NCI-H82 treated with DMSO at 0.1 percent for 48 hours (cell line): ENCODE measurements around the gene SPRR2F.
"Not testable (repeated sequence)": the region's sequence is repeated elsewhere in the genome, so short reads cannot be mapped to it uniquely, and the experiment has no call there.

ENCODE experiments used
- DNase-seq: peaks from one replicate; lab custom pipeline; 2025; ENCODE audit not compliant: unreplicated experiment; lab: John Stamatoyannopoulos, UW

SPRR2F gene

GRCh38 chr1:153113416-153113815, at the start of gene SPRR2F:
SPRR2F (minus strand) TSS chr1:153113516; CDS start chr1:153112733, 783 bp downstream.
- no peak for DNase-seq

- no peak for DNase-seq
Measured at GRCh38 chr1:153155541-153155940, 42.2 kb upstream of the SPRR2F start.

- DNase-seq: no peak
Measured at GRCh38 chr1:153152481-153152880, 39.2 kb upstream of the SPRR2F start.

DNA sequence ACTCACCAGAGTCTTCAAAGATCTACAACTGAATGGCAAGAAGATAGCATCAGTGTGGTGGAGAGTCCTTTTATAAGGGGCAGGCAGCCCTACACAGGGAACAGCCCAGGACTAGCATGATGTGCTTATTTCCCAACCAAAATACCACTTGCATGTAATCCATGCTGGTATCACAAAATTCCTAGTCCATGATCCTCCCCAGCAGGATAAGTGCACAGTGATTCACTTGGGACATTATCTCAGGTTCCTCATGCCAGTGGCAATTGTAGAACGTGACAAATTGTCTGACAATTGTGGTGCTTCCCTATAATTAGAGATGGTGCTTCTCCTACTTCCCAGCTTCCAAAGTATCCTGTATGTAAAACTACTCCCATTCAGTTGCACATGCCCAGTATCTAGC, 37.5 kb upstream of the SPRR2F start, which contains the start of gene SPRR2G:
Gene SPRR2G, minus strand, starts transcription at position 45 of the 400 bp plus-strand sequence. CDS start 780 bp downstream, outside the sequence.
- DNase-seq: no peak

- no peak for DNase-seq
Measured at GRCh38 chr1:153141377-153141776, 28.1 kb upstream of the SPRR2F start.

DNA sequence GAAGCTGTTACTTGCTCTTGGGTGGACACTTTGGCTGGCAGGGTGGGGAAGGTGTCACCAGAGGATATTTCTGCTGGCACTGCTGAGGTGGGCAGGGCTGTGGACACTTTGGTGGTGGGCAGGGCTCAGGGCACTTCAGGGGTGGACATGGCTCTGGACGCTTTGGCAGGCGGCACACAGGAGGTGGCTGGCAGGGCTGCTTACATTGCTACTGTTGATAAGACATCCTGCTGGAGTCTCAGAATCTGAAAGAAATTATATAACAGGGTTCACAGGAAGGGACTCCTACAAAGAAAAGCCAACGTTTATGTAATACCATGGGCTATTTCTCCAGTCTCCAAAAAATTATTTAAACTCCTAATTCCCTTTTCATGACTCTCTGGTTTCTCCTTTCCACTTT, 27.2 kb upstream of the SPRR2F start:
- DNase-seq: no peak

GRCh38 chr1:153133743-153134142, 20.4 kb upstream of the SPRR2F start:
- DNase-seq: no peak

GRCh38 chr1:153133267-153133666, 20.0 kb upstream of the SPRR2F start:
- no peak for DNase-seq

DNA sequence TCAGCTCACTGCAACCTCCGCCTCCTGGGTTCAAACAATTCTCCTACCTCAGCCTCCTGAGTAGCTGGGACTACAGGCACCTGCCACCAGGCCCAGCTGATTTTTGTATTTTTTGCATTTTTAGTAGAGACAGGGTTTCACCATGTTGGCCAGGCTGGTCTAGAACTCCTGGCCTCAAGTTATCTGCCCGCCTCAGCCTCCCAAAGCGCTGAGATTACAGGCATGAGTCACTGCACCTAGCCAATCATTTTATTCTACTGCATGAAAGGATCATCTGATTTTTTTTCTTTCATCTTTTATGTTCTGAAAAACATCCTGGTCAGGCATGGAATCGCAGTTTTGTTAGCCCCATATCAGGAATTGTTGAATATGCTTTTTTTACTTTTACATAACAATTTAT, 15.4 kb upstream of the SPRR2F start:
- DNase-seq: not testable (repeated sequence)

- DNase-seq: no peak
Measured at GRCh38 chr1:153127296-153127695, 14.0 kb upstream of the SPRR2F start.

DNA sequence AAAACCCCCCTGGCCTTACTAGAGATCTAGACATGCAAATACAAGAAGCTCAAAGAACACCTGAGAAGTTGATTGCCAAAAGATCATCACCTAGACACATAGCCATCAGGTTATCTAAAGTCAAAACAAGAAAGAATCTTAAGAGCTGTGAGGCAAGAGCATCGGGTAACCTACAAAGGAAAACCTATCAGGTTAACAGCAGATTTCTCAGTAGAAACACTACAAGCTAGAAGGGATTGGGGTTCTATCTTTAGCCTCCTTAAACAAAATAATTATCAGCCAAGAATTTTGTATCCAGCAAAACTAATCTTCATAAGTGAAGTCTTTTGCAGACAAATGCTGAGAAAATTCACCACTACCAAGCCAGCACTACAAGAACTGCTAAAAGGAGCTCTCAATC, 12.2 kb upstream of the SPRR2F start:
- no peak for DNase-seq

GRCh38 chr1:153123793-153124192, 10.5 kb upstream of the SPRR2F start:
- DNase-seq: not testable (repeated sequence)

GRCh38 chr1:153122831-153123421, 9.6 kb upstream of the SPRR2F start:
- DNase-seq: no peak

GRCh38 chr1:153120945-153121344, 7.6 kb upstream of the SPRR2F start:
- no peak for DNase-seq

DNA sequence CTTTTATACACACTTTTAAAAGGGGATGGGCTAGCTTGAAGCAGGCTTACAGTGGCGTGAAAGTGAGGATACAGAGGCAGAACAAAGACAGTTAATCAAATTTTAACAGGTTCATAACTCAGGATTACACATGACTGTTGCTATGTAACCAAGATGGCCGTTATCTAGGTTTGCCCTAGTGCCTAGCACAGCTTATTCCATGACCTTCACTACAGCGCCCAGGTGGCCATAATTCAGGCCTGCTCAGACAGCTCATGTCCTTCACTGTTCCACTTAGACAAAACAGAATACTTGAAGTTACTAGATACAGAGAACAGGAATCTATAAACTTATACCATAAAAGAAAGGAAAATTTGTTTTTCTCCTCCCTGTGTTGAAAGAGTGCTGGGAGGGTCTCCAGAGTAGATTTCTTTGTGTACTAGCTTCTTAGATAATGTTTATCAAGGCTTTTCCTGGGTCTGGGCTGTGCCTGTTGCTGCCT, 6.2 kb upstream of the SPRR2F start:
- no peak for DNase-seq

- DNase-seq: not testable (repeated sequence)
Measured at GRCh38 chr1:153115264-153115663, 1.9 kb upstream of the SPRR2F start.

- DNase-seq: not testable (repeated sequence)
Measured at GRCh38 chr1:153112454-153112853, 862 bp downstream of the SPRR2F start.

DNA sequence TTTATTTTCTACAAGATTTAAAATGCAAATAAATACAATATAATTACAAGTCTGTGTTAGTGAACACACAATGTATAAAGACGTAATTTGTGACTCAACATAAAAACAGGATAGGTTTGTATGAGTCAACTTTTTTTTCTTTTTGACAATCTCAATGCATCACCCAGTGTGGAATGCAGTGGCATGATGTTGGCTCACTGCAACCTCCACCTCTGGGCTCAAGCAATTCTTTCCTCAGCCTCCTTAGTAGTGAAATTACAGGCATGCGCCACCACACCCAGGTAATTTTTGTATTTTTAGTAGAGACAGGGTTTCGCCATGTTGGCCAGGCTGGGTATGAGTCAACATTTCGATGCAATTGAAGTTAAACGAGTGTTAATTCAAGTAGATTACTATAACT, 13.1 kb downstream of the SPRR2F start:
- DNase-seq: no peak

- no peak for DNase-seq
Measured at GRCh38 chr1:153099461-153100045, 13.8 kb downstream of the SPRR2F start.

GRCh38 chr1:153095764-153096163, 17.6 kb downstream of the SPRR2F start:
- DNase-seq: no peak

DNA sequence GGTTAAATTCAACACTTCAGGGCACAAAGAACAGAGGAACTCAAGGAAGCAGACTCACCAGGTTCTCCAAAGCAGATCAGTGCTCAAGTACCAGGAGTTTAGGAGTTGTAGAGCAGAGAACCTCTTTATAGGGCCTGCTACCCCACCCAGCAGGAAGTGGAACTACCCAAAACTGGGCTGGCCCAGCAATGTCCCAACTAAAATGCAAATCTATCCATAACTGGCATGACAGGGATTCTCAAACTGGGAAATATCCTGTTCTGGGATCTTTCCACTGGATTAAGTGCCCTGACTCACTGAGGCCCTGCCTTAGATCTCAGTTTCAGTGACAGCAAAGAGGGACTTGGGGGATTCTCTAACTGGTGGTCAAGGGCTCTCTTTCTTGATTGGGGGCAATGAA, 18.9 kb downstream of the SPRR2F start, which contains the start of gene SPRR2E:
Gene SPRR2E, minus strand, starts transcription at position 101 of the 400 bp plus-strand sequence. CDS start 775 bp downstream, outside the sequence.
- no peak for DNase-seq

DNA sequence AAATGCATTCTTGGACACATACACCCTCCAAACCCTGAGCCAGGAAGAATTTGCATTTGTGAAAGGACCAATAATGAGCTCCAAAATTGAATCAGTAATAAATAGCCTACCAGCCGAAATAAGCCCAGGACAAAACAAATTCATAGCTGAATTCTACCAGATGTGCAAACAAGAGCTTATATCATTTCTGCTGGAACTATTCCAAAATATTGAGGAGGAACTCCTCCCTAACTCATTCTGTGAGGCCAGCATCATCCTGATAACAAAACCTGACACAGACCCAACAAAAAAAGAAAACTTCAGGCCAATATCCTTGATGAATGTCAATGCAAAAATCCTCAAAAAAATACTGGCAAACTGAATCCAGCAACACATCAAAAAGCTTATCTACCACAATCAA, 25.7 kb downstream of the SPRR2F start:
- DNase-seq: no peak

DNA sequence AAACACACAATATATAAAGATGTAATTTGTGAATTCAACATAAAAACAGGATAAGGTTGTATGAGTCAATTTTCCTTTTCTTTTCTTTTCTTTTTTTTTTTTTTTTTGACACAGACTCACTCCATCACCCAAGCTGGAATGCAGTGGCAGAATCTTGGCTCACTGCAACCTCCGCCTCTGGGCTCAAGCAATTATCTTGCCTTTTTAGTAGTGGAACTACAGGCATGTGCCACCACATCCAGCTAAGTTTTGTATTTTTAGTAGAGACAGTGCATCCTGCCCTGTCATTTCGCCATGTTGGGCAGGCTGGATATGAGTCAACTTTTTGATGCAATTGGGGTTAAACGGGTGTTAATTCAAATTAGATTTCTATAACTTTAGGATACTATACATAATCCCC, 31.6 kb downstream of the SPRR2F start:
- DNase-seq: no peak
